CMK (cell line): Measurements from ENCODE around the gene TMEM187.

ENCODE experiments used
- DNase-seq: peaks from one replicate; pipeline ENCODE4 v3.0.0-alpha.2; 2010; ENCODE audit warnings: low read depth

TMEM187 gene

DNA sequence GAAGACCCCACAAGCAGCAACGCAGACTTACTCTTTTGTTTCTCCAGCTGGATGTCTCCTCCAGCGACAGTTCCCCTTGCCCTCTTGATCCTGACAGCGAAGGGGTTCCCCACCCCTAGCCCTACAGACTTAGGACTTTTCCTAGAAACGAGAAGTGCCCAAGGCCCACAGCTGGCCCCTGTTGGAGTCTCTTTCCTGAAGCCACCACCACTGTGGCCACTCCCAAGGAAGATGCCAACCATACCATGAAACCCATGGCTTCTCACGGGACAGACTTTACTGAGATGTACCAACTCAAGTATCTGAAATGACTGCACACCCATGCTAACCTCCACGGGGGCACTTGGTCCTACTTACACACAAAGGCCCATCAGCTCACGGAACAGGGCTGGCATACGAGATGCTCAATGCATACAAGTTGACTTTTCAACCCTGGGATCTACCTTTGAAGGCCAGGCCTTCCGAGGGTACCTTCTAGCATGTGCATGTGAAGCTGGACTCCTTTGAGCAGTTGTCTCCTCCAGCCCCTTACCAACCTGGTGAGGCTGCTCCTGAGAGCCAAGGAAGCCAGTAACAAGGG is 48.1 kb downstream of the TMEM187 start:
- no peak for DNase-seq

DNA sequence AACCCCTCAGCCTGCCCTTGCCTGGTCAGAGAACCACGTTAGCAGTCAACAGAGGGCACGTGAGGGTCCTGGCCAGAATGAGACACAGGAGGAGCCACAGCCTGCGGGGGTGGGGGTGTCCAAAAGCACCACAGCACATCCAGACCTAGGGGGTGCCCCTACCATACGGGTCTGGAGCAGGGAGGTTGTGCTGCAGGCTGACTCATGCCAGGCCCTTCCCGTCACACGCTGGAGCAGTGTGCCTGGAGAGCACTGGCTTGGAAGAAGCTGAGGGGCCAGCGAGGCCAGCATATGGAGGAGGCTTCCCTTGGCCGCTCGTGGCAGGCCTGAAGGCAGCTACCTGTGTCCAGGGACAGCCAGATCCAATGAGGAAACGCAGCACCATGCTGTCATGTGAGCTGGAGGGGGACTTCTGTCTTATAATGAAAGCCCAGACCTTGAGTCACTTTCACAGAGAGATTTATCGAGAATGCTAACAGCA is 48.6 kb downstream of the TMEM187 start:
- DNase-seq: no peak

DNA sequence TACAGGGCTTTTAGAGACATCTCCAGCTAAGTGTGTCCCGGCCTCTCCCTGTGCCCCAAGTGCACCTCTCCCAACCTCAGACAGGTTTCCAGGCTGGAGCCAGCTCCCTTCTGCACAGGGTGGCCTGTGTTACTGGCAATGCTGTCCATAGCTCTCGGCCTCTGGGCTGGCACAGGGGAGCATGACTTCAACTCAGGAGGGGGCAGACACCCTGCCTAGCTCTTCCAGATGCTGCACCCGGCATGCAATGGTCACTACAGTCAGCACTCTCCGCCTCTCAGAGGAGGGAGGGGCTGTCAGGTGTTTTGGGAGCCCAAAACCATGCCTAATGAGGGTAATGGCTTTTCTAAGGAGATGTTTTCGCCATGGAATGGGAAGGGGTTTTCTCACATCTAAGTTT is 49.6 kb downstream of the TMEM187 start:
- DNase-seq: no peak

DNA sequence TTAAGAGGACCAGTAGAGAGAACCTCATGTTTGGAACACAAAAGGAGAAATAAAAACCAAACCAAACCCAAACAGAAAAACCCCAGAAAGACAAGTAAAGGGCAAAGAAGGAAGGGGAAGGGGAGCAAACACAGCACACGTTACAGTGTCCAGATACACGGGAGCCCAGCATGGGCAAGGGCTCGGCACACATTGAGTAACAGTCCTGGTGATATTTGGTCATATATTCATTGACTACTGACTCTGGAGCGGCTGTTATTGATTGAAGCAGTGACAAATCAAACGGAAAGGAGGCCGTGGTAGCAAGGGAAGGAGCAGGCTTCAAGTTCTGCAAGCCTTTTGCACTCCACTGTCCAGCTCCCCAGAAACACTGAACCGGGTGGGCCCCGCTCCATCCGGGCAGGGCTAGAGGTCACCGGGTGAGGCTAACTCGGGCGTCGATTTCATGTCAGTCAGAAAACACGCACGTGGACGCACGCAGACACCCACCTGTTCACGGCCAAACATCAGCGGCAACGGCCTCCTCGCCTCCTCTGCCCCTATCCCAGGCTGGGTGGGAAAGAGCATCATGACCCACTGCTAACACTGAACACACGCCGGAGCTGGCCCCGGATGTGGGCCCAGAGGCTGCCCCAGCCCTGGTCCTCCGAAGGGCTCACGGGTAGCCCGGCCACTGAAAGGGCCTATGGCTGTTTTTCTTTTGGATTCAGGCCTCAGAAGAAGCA is 50.9 kb downstream of the TMEM187 start:
- DNase-seq: no peak

DNA sequence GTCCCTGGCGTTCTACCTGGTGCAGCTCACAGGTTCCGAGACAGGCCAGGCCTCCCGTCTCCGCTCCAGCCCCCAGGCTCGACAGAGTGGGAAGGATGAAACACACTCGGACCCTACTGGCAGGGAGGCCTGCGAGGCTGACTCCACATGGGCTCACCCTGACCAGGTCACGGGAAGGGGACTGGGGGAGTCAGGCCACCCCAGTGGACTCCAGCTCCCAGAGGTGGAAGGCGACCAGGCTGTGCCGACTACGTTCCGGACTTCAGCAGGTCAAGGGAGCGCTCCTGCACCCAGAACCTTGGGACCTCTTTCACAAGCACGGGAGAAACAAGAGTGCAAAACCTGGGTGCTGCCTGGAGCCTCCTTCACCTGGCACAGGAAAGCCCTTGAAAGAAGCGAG is 51.7 kb downstream of the TMEM187 start:
- no peak for DNase-seq

DNA sequence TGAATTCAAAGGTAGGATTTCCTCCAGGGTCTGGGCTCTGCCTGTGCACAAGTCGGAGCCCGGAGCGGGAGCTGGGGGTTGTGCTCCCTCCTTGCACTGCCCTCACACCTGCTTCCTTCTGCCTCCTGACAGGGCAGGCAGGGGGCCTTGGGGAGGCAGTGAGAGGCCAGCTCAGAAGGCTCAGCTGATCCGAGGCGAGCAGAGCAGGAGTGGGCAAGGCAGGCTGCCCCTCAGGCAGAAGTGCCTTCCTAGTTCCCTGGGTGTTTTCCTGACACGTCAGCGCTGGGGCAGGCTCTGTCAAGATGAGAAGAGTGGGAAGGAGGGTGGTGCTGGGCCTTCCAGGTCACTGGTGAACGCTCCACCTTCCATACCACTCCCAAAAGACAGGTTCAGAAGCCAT is 52.7 kb downstream of the TMEM187 start:
- no peak for DNase-seq

DNA sequence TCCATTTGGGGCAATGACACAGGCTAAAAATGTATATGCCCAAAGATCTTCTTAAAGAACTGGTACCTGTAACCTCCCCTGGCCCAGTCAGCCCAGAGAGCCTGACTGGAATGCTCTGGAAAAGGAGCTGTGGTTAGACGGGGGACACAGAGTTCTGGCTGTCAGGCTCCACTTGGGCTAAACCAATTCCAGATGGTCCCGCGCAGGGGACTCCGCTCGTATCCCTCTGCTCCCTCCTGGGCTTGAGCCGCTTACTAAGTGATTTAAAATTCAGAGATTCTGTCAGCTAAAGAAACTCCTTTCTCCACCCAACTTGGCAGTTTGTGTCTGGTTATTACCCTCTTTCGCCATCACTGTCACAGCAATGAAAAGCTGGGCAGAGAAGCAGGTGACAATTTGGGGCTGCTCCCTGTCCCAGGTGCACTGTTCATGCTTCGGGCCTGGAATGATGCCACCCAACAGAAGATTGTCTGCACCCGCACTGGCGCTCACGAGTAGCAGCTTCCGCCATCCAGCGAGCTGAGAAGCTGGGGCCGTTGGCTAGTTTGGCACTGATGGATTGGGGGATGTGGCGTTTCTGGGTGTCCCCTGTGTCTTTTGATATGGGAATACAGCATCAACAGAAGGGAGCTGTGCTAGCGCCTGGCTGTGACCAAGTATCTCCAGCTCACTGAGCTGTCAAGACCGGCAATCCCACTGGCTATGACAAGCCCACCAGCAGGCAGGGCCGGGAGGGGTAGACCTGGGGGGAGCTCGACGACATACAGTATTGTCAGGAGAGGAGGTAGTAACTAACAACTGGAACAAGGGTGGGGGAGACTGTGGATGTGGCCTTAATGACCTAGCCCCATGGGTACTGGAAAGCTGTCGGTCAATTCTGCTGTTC is 53.8 kb downstream of the TMEM187 start:
- DNase-seq: no peak

DNA sequence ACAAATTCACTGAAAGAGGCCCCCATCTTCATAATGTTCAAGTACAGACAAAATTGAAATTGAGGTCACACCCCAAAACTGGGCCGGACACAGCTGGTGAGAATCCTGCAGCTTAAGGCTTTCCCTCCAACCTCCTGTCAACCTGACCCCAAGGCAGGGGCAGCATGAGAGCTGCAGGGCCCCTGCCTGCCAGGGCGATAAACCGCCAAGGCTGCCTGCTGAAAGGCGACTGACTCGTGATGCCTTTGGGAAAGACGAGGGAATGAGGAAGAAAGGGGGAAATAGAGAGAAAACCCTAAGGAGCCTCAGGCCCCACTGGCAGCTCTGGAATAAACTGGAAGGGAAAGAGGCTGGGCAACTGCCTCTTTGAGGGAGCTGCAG is 54.5 kb downstream of the TMEM187 start:
- no peak for DNase-seq

DNA sequence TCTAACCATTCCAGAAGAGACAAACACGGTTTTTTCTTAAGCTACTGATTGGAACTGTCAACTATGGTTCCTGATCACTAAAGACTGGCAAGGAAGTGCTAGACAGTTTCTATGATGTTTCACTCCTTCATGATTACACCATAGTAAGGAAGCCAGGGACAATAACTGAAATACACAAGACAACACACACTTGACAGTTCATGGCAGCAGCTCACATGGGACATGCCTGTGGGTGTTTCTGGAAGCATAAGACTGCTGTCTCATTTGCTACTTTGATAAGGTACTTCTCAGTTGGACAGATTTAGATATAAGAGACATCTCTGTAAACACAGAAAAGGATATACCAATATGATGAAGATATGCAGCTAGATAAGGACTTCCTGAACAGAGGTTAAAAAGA is 55.4 kb downstream of the TMEM187 start:
- DNase-seq: no peak

DNA sequence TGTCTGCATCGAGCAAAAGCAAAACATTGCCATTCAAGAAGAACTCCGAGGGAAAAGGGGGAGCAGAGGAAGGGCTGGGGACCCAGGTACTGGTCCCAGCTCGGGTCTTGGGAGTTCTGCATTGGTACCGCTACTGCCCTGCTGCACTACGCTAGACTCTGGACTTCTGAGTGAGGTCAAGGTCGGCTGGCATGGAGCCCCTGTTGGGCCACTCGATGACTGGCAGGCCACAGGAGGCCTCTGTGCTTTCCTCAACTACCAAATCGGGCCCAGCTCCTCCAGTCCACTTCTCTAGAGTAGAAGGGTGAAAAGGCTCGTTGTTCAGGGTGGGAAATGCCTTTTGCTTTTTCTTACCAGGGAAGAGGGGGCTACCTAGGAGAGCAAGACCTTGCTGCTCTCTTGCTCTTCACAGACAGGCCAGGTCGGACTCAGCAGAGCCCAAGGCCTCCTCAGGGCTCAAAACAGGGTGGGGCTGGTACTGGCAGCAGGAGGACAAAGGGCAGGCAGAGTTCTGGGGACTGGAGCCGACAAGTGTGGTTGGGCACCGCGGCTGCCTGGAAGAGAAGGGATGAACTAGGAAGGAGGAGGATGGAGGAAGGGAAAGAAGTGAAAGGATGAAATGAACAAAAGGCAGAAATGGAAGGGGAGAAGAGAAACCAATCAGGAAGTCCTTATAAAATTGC is 56.1 kb downstream of the TMEM187 start:
- no peak for DNase-seq

DNA sequence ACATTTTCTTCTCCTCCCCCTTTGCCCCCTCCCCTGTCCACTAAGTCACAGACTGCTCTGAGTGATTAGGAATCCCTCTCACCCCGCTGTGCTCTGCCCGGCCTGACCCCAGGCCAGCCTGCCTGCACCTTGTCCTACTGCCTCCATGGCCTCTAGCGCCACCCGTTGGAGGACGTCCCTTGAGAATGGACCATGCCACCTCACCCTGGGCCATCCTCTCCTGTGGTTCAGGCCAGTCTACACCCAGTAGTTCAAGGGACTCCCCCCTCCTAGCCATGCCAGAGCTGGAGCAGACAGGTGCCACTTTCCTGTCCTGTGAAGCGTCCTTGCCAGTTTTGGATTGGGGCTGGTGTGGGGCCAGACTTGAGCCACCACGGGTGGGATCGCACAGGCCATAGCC is 56.9 kb downstream of the TMEM187 start:
- no peak for DNase-seq

DNA sequence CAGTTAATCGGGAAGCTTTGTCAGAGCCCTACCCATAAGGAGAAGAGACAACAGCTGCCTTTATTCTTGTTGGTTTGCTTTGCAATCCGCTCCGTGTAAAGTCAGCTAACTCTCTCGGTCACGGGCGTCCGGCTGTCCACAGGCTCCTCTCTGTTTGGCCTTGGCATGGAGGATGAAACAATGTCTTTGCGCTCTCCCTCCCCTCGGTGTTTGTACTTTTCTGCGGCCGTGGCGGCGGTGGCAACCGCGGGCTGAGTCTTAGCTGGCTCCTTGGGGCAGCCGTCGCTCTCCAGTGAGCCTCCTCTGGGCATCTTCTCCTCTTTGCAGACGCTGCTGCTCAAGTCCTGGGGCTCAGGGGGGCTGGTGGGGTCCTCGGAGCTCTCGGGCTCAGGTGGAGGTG is 57.7 kb downstream of the TMEM187 start:
- no peak for DNase-seq

DNA sequence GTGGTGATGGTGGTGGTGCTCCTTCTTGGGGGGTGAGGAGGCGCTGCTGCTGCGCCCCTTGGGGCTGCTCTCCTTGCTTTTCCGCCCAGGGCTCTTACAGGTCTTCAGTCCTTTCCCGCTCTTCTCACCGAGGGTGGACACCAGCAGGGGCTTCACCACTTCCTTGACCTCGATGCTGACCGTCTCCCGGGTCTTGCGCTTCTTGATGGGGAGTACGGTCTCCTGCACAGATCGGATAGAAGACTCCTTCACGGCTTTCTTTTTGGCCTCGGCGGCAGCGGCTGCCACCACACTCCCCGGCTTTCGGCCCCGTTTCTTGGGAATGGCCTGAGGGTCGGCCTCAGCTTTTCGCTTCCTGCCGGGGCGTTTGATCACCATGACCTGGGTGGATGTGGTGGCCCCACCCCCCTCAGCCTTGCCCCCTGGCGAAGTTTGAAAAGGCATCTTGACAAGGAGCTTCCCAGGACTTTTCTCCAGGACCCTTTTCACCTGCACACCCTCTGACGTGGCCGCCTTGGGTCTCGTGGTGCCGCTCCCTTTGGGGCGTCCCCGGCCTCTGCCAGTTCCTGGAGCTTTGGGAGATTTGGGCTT is 58.3 kb downstream of the TMEM187 start:
- no peak for DNase-seq

DNA sequence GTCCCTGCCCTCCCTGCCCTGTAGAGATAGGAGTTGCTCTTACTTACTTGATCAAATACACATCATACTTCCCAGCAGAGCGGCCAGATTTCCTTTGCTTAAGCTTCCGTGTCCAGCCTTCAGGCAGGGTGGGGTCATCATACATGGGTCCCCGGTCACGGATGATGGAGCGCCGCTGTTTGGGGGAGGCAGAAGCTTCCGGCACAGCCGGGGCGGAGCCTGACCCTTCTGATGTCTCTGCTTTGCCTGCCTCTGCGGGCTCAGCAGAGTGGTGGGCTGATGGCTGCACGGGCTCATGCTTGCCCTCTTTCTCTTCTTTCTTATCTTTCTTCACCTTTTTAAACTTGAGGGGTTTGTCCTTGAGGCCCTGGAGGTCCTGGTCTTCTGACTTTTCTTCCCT is 59.6 kb downstream of the TMEM187 start:
- DNase-seq: no peak

DNA sequence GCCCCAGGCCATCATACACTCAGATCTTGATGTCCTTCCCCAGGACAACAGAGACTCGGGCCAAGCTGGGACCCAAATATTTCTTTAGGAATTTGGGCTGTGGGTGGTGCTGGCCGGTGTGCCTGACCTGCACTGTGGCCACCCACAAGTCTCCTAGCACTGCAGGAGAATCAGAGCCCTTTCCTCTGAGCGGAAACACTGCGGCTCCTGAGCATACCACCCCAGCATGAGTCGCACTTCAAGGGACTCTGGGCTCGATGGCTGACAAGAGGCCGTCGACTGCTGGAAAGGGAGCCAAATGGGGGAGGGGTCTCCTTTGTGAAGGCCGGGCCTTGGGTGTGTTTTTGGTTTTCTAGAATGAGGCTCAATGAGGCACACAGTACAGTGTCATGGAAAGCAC is 60.1 kb downstream of the TMEM187 start:
- DNase-seq: no peak
